Mesendoderm (in vitro differentiated cells): ENCODE data around the gene ZC3H14.
"Not testable (repeated sequence)": the region's sequence is repeated elsewhere in the genome, so short reads cannot be mapped to it uniquely, and the experiment has no call there.

Experiments
- DNase-seq: peaks from one replicate; pipeline ENCODE4 v3.0.0; 2013
- H2AK5ac ChIP-seq: 2 replicates; pipeline ENCODE4 v1.6.1; 2013; ENCODE audit warnings: low read length, inconsistent platforms
- H2BK120ac ChIP-seq: 2 replicates; pipeline ENCODE4 v1.6.1; 2013; ENCODE audit warnings: low read depth, mild to moderate bottlenecking, low read length, moderate library complexity, mixed read lengths
- H2BK15ac ChIP-seq: replicated peaks from 2 replicates; pipeline ENCODE4 v1.6.1; 2013; ENCODE audit warnings: low read depth, mild to moderate bottlenecking, moderate library complexity
- H2BK5ac ChIP-seq: 2 replicates; pipeline ENCODE4 v1.6.1; 2013; ENCODE audit warnings: low read length, inconsistent platforms
- H3K18ac ChIP-seq: 2 replicates; pipeline ENCODE4 v1.6.1; 2013; ENCODE audit warnings: mild to moderate bottlenecking, low read length, mixed read lengths
- H3K23ac ChIP-seq: one replicate; pipeline ENCODE4 v1.6.1; 2013; ENCODE audit warnings: low read length
- H3K27ac ChIP-seq: 2 replicates; pipeline ENCODE4 v1.5.1; 2013; ENCODE audit warnings: low read depth, mild to moderate bottlenecking, inconsistent platforms, low read length, moderate library complexity
- H3K27me3 ChIP-seq: 2 replicates; pipeline ENCODE4 v1.6.1; 2013; ENCODE audit warnings: low read length, control low read depth, mild to moderate bottlenecking, inconsistent platforms; ENCODE audit not compliant: insufficient read depth, poor library complexity
- H3K36me3 ChIP-seq: 2 replicates; pipeline ENCODE4 v1.6.1; 2013; ENCODE audit warnings: low read length, inconsistent platforms; ENCODE audit not compliant: control insufficient read depth, insufficient read depth
- H3K4ac ChIP-seq: one replicate; pipeline ENCODE4 v1.6.1; 2013; ENCODE audit warnings: low read depth, mild to moderate bottlenecking, low read length, moderate library complexity
- H3K4me1 ChIP-seq: 2 replicates; pipeline ENCODE4 v1.6.1; 2013; ENCODE audit warnings: low read depth, low read length, inconsistent platforms; ENCODE audit not compliant: control insufficient read depth
- H3K4me2 ChIP-seq: 2 replicates; pipeline ENCODE4 v1.6.1; 2013; ENCODE audit warnings: low read length
- H3K4me3 ChIP-seq: 2 replicates; pipeline ENCODE4 v1.5.1; 2013; ENCODE audit warnings: mild to moderate bottlenecking, low read length
- H3K56ac ChIP-seq: one replicate; pipeline ENCODE4 v1.6.1; 2013; ENCODE audit warnings: low read length
- H3K79me1 ChIP-seq: 2 replicates; pipeline ENCODE4 v1.6.1; 2013; ENCODE audit warnings: low read length, inconsistent platforms
- H3K79me2 ChIP-seq: 2 replicates; pipeline ENCODE4 v1.6.1; 2013; ENCODE audit warnings: mild to moderate bottlenecking, low read length; ENCODE audit not compliant: control insufficient read depth, insufficient read depth
- H3K9ac ChIP-seq: 2 replicates; pipeline ENCODE4 v1.6.1; 2013; ENCODE audit warnings: low read length, inconsistent platforms
- H4K5ac ChIP-seq: one replicate; pipeline ENCODE4 v1.6.1; 2013; ENCODE audit warnings: low read length
- H4K8ac ChIP-seq: one replicate; pipeline ENCODE4 v1.6.1; 2013; ENCODE audit warnings: low read depth, mild to moderate bottlenecking, control low read depth, low read length, moderate library complexity
- WGBS: extraction: QIAGEN DNeasy Blood & Tissue Kit; methylation state at CpG from one replicate; pipeline ENCODE4 v1.1.7; 2013; ENCODE audit warnings: low lambda C conversion rate, missing lambda C conversion rate; ENCODE audit not compliant: insufficient coverage; ENCODE audit errors: extremely low coverage; 5-methylcytosine and 5-hydroxymethylcytosine counted together

ZC3H14 gene

GRCh38 chr14:88521818-88522217, 41.0 kb upstream of the ZC3H14 start:
- H3K79me1 ChIP-seq: no peaks in the 10 kb centered on the region
- no peak overlapping the region for H3K27ac ChIP-seq
- WGBS: no CpG with 5 or more reads among the region's 3 CpGs
- H2BK5ac ChIP-seq: no peak overlapping the region
- H3K9ac ChIP-seq: no peak overlapping the region
- no peak overlapping the region for H4K5ac ChIP-seq
- H3K36me3 ChIP-seq: no peaks in the 10 kb centered on the region
- no peak overlapping the region for H4K8ac ChIP-seq
- H2BK15ac ChIP-seq: no peak overlapping the region
- no peak overlapping the region for H3K4ac ChIP-seq
- no peaks in the 10 kb centered on the region for H3K79me2 ChIP-seq
- no peak overlapping the region for H2BK120ac ChIP-seq
- no peaks in the 10 kb centered on the region for H3K27me3 ChIP-seq
- no peak overlapping the region for H2AK5ac ChIP-seq
- no peak overlapping the region for H3K18ac ChIP-seq
- H3K4me3 ChIP-seq: no peak overlapping the region
- no peak overlapping the region for H3K4me2 ChIP-seq
- DNase-seq: no peak
- H3K56ac ChIP-seq: no peak overlapping the region
- H3K4me1 ChIP-seq: no peaks in the 10 kb centered on the region
- no peak overlapping the region for H3K23ac ChIP-seq

GRCh38 chr14:88522393-88522792, 40.4 kb upstream of the ZC3H14 start:
- no peaks in the 10 kb centered on the region for H3K79me2 ChIP-seq
- no peak overlapping the region for H2AK5ac ChIP-seq
- H3K56ac ChIP-seq: no peak overlapping the region
- no peaks in the 10 kb centered on the region for H3K4me1 ChIP-seq
- no peak overlapping the region for H3K9ac ChIP-seq
- no peak for DNase-seq
- no peaks in the 10 kb centered on the region for H3K27me3 ChIP-seq
- H3K23ac ChIP-seq: no peak overlapping the region
- H3K4me2 ChIP-seq: no peak overlapping the region
- no peak overlapping the region for H2BK5ac ChIP-seq
- no peak overlapping the region for H3K18ac ChIP-seq
- no peak overlapping the region for H3K27ac ChIP-seq
- no peak overlapping the region for H2BK120ac ChIP-seq
- no peak overlapping the region for H4K8ac ChIP-seq
- H3K4ac ChIP-seq: no peak overlapping the region
- H4K5ac ChIP-seq: no peak overlapping the region
- no peak overlapping the region for H3K4me3 ChIP-seq
- H3K79me1 ChIP-seq: no peaks in the 10 kb centered on the region
- H3K36me3 ChIP-seq: no peaks in the 10 kb centered on the region
- WGBS: no CpG with 5 or more reads among the region's 3 CpGs
- H2BK15ac ChIP-seq: no peak overlapping the region

DNA sequence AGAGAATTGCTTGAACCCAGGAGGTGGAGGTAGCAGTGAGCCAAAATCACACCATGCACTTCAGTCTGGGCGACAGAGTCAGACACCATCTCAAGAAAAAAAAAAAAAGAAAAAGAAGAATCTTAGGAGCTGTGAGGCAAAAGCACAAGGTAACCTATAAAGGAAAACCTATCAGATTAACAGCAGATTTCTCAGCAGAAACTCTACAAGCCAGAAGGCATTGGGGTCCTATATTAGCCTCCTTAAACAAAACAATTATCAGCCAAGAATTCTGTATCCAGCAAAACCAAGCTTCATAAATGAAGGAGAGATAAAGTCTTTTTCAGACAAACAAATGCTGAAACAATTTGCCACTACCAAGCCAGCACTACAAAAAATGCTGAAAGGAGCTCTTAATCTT, 32.9 kb upstream of the ZC3H14 start:
- not testable (repeated sequence) for H3K27ac ChIP-seq, H3K27me3 ChIP-seq, H2BK5ac ChIP-seq, H2BK120ac ChIP-seq, H3K4me3 ChIP-seq, H3K36me3 ChIP-seq, H3K56ac ChIP-seq, H3K4ac ChIP-seq, H2BK15ac ChIP-seq, H3K18ac ChIP-seq, H3K79me2 ChIP-seq, H3K23ac ChIP-seq, H3K79me1 ChIP-seq, H3K4me1 ChIP-seq, H4K5ac ChIP-seq, H2AK5ac ChIP-seq, H4K8ac ChIP-seq, H3K4me2 ChIP-seq, DNase-seq, H3K9ac ChIP-seq
- WGBS: no CpG with 5 or more reads among the region's 1 CpG

DNA sequence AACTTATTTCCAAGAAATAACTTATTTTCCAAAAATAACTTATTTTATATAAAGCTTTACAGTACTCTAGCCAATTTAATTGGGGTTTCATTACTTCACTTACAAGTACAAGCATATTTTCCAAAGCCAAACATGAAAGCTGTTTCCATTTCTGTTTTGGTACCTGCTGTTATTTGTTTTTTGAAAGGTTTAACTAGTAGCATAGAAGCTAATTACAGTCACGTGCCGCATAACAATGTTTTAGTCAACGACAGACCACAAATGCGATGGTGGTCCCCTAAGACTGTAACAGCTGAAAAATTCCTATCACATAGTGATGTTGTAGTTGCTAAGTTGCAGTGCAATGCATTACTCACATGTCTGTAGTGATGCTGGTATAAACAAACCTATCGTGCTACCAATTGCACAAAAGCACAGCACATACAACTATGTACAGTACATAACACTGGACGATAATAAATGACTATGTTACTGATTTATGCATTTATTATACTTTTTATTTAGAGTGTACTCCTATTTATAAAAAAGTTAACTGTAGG, 29.7 kb upstream of the ZC3H14 start:
- WGBS: no CpG with 5 or more reads among the region's 6 CpGs
- no peak overlapping the region for H2BK5ac ChIP-seq
- no peak overlapping the region for H3K9ac ChIP-seq
- H3K79me1 ChIP-seq: no peaks in the 10 kb centered on the region
- no peaks in the 10 kb centered on the region for H3K27me3 ChIP-seq
- H3K79me2 ChIP-seq: no peaks in the 10 kb centered on the region
- H3K4me2 ChIP-seq: no peak overlapping the region
- no peak overlapping the region for H3K23ac ChIP-seq
- no peak overlapping the region for H2BK120ac ChIP-seq
- no peak overlapping the region for H2AK5ac ChIP-seq
- no peak overlapping the region for H3K27ac ChIP-seq
- no peak overlapping the region for H4K5ac ChIP-seq
- no peaks in the 10 kb centered on the region for H3K36me3 ChIP-seq
- no peak overlapping the region for H3K4me3 ChIP-seq
- no peak overlapping the region for H3K4ac ChIP-seq
- no peak overlapping the region for H2BK15ac ChIP-seq
- H3K56ac ChIP-seq: no peak overlapping the region
- DNase-seq: no peak
- no peak overlapping the region for H3K18ac ChIP-seq
- H3K4me1 ChIP-seq: no peaks in the 10 kb centered on the region
- no peak overlapping the region for H4K8ac ChIP-seq

DNA sequence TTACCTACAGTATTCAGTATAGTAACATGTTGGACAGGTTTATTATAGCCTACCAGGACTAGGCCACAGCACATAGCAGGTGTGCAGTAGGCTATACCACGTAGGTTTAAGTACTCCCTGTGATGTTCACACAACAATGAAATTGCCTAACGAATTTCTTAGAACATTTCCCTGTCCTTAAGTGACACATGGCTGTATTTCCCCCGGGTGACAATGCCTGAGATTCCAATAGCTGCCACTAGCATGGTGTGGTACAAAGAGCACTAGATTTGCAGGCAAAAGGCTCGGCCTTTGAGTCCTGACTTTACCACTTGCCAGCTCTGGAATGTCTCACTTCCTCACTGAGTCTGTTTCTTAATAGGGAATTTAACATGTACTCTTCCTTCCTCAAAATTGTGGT, 27.7 kb upstream of the ZC3H14 start:
- WGBS: no CpG with 5 or more reads among the region's 4 CpGs

DNA sequence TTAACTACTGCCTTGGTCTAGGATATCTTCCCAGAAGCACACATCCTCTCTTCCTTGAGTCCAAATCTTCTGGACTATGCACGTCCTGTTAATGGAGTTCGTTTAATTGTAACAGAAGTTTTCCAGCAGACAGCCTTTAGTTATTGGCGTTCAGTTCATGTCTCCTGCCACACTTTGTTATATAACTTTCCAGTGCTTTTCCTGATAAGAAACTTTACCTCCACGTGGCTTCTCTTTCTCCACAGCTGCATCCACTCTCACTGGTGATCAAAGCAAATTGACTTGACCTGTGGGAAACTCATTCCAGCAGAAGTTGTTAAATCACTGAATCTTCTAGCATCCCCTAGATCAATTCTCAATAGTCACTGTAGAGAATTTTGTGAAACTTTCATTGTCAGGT, 27.0 kb upstream of the ZC3H14 start:
- Histone ChIP-seq H3K27me3 (no peaks in the 10 kb centered on the region), H3K23ac (no peak overlapping the region), H2BK120ac (no peak overlapping the region), H3K18ac (no peak overlapping the region), H3K4me1 (no peaks in the 10 kb centered on the region), H4K8ac (no peak overlapping the region), H3K4ac (no peak overlapping the region), H2AK5ac (no peak overlapping the region), H2BK15ac (no peak overlapping the region), H3K79me2 (no peaks in the 10 kb centered on the region), H2BK5ac (no peak overlapping the region), H3K27ac (no peak overlapping the region), H3K9ac (no peak overlapping the region), H3K56ac (no peak overlapping the region), H3K4me2 (no peak overlapping the region), H3K79me1 (peaks cover 4% of the 10 kb centered on the region), H3K36me3 (no peaks in the 10 kb centered on the region), H3K4me3 (no peak overlapping the region), H4K5ac (no peak overlapping the region)
- no CpG with 5 or more reads among the region's 4 CpGs for WGBS
- no peak for DNase-seq

More for the DNA sequence above, 27.7 kb upstream of the ZC3H14 start:
- Histone ChIP-seq H3K23ac (no peak overlapping the region), H2BK15ac (no peak overlapping the region), H3K4ac (no peak overlapping the region), H4K5ac (no peak overlapping the region), H2BK5ac (no peak overlapping the region), H3K27me3 (no peaks in the 10 kb centered on the region), H3K56ac (no peak overlapping the region), H2BK120ac (no peak overlapping the region), H3K79me1 (peaks cover 3% of the 10 kb centered on the region), H3K4me1 (no peaks in the 10 kb centered on the region), H4K8ac (no peak overlapping the region), H2AK5ac (no peak overlapping the region), H3K36me3 (no peaks in the 10 kb centered on the region), H3K27ac (no peak overlapping the region), H3K18ac (no peak overlapping the region), H3K4me2 (no peak overlapping the region), H3K4me3 (no peak overlapping the region), H3K79me2 (no peaks in the 10 kb centered on the region), H3K9ac (no peak overlapping the region)
- DNase-seq: peak; percentile 91
